CD14-positive monocyte (primary cell): ENCODE measurements around the gene NKAP. TPM values are rescaled to one million over a fixed set of nuclear protein-coding genes. Genes with fewer than 3 reads are reported as not detected.
A peak's percentile ranks its signal among the peaks of the same experiment; 100 is the strongest.

Experiments used
- DNase-seq, 3 donors: peaks; one replicate each; pipeline ENCODE4 v3.0.0-alpha.2; 2011 to 2022
- H2AFZ ChIP-seq: 2 replicates; pipeline ENCODE4 v1.6.0; 2012; ENCODE audit warnings: mild to moderate bottlenecking, low read depth, low read length, inconsistent platforms; ENCODE audit not compliant: insufficient read depth, poor library complexity, severe bottlenecking
- H3K27ac ChIP-seq, 2 donors: 1 replicate in 1 of 2; 2 replicates in 1 of 2; pipeline ENCODE4 v1.5.1; 2012 to 2013; ENCODE audit warnings: low read length in 2 of 2, control low read depth in 1 of 2, inconsistent platforms in 1 of 2, low read depth in 1 of 2, mild to moderate bottlenecking in 1 of 2
- H3K27me3 ChIP-seq, 2 donors: one replicate each; pipeline versions ENCODE4 v1.6.0 to v1.6.1; 2011 to 2013; ENCODE audit warnings: low read length in 2 of 2; ENCODE audit not compliant: control insufficient read depth in 2 of 2, insufficient read depth in 2 of 2
- H3K36me3 ChIP-seq, 2 donors: replicated peaks in 1 of 2; 1 replicate in 1 of 2; 2 replicates in 1 of 2; pipeline versions ENCODE4 v1.5.1 to v1.6.1; 2012 to 2013; ENCODE audit warnings: low read length in 2 of 2, control low read depth in 1 of 2, inconsistent platforms in 1 of 2, mild to moderate bottlenecking in 1 of 2; ENCODE audit not compliant: insufficient read depth in 2 of 2, control insufficient read depth in 1 of 2
- H3K4me1 ChIP-seq, 2 donors: 1 replicate in 1 of 2; 2 replicates in 1 of 2; pipeline versions ENCODE4 v1.5.1 to v1.6.1; 2012 to 2013; ENCODE audit warnings: low read length in 2 of 2, control low read depth in 1 of 2, inconsistent platforms in 1 of 2, mild to moderate bottlenecking in 1 of 2, moderate library complexity in 1 of 2; ENCODE audit not compliant: insufficient read depth in 2 of 2, control insufficient read depth in 1 of 2
- H3K4me2 ChIP-seq: replicated peaks from 2 replicates; pipeline ENCODE3; 2012; ENCODE audit warnings: low read length, moderate library complexity, mild to moderate bottlenecking; ENCODE audit not compliant: poor library complexity, severe bottlenecking; ENCODE audit errors: extremely low read depth
- H3K4me3 ChIP-seq, 3 experiments: fragments of 200-600 bp in 1 of 3; sonication (generic) in 1 of 3; replicated peaks in 1 of 3; 1 replicate in 2 of 3; 2 replicates in 1 of 3; pipeline ENCODE4 v1.5.1; 2011 to 2013; ENCODE audit warnings: low read length in 3 of 3, mild to moderate bottlenecking in 3 of 3, control low read depth in 2 of 3, low read depth in 2 of 3, inconsistent platforms in 1 of 3, moderate library complexity in 1 of 3
- H3K79me2 ChIP-seq: 2 replicates; pipeline ENCODE4 v1.6.0; 2012; ENCODE audit warnings: mild to moderate bottlenecking, control low read depth, inconsistent platforms, low read length, moderate library complexity; ENCODE audit not compliant: insufficient read depth
- H3K9ac ChIP-seq: 2 replicates; pipeline ENCODE4 v1.6.0; 2017; ENCODE audit warnings: low read length, mild to moderate bottlenecking; ENCODE audit not compliant: insufficient read depth, poor library complexity, severe bottlenecking
- H3K9me3 ChIP-seq, 2 donors: replicated peaks in 1 of 2; 1 replicate in 1 of 2; 2 replicates in 1 of 2; pipeline versions ENCODE4 v1.5.1 to v1.6.1; 2012 to 2013; ENCODE audit warnings: low read length in 2 of 2, control low read depth in 1 of 2; ENCODE audit not compliant: control insufficient read depth in 1 of 2, insufficient read depth in 1 of 2
- H4K20me1 ChIP-seq: 2 replicates; pipeline ENCODE4 v1.6.0; 2012; ENCODE audit warnings: mild to moderate bottlenecking, low read length, control low read depth, moderate library complexity; ENCODE audit not compliant: insufficient read depth
- H3K27ac Mint-ChIP-seq, 7 donors: one replicate each; pipeline ENCODE4 v1.8.0; 2020; ENCODE audit warnings: mild to moderate bottlenecking in 7 of 7, mixed read lengths in 7 of 7, moderate library complexity in 6 of 7, inconsistent platforms in 2 of 7
- H3K27me3 Mint-ChIP-seq, 3 donors: one replicate each; pipeline ENCODE4 v1.8.0; 2021 to 2022; ENCODE audit warnings: low read depth in 3 of 3, mild to moderate bottlenecking in 3 of 3, mixed read lengths in 3 of 3, moderate library complexity in 3 of 3, inconsistent platforms in 1 of 3
- H3K36me3 Mint-ChIP-seq, 2 donors: one replicate each; pipeline ENCODE4 v1.8.0; 2020; ENCODE audit warnings: mixed read lengths in 2 of 2, inconsistent platforms in 1 of 2, mild to moderate bottlenecking in 1 of 2
- H3K4me1 Mint-ChIP-seq: one replicate; pipeline ENCODE4 v1.8.0; 2020; ENCODE audit warnings: mild to moderate bottlenecking, mixed read lengths
- H3K4me3 Mint-ChIP-seq, 2 donors: one replicate each; pipeline ENCODE4 v1.8.0; 2020; ENCODE audit warnings: mild to moderate bottlenecking in 2 of 2, mixed read lengths in 2 of 2, moderate library complexity in 1 of 2
- H3K9me3 Mint-ChIP-seq, 7 donors: one replicate each; pipeline ENCODE4 v1.8.0; 2020 to 2022; ENCODE audit warnings: mixed read lengths in 7 of 7, mild to moderate bottlenecking in 6 of 7, moderate library complexity in 6 of 7, inconsistent platforms in 2 of 7
- WGBS: methylation state at CpG from one replicate; pipeline ENCODE4 v1.1.5; 2013; ENCODE audit warnings: missing lambda C conversion rate; ENCODE audit not compliant: insufficient coverage; 5-methylcytosine and 5-hydroxymethylcytosine counted together
- intact Hi-C, 2 donors: fragments of 100-400 bp; cut with micrococcal nuclease; formaldehyde crosslinking; loops; one replicate each; pipeline versions ENCODE4 v1.15.0 to v1.15.1; 2023
- polyA plus RNA-seq, 3 donors: library from polyadenylated mRNA; depleted of rRNA in 1 of 3; unstranded in 2 of 3; stranded (reverse) in 1 of 3; fragments of 300-500 nt in 2 of 3; fragments of >200 nt in 1 of 3; fragmentation: Illumina TruSeq in 2 of 3; gene quantifications; 1 replicate in 2 of 3; 2 replicates in 1 of 3; pipeline ENCODE4 v1.2.3, GENCODE V29; 2012 to 2021
- TF ChIP-seq, protein P1 (sequence below): fragments of 200-600 bp; IDR thresholded peaks from one replicate; pipeline ENCODE4 v1.8.0; 2022; ENCODE audit warnings: antibody characterized with exemption, mild to moderate bottlenecking

NKAP gene
- polyA plus RNA-seq, 3 donors: 2.0 to 2.9 (median 2.1) TPM

DNA sequence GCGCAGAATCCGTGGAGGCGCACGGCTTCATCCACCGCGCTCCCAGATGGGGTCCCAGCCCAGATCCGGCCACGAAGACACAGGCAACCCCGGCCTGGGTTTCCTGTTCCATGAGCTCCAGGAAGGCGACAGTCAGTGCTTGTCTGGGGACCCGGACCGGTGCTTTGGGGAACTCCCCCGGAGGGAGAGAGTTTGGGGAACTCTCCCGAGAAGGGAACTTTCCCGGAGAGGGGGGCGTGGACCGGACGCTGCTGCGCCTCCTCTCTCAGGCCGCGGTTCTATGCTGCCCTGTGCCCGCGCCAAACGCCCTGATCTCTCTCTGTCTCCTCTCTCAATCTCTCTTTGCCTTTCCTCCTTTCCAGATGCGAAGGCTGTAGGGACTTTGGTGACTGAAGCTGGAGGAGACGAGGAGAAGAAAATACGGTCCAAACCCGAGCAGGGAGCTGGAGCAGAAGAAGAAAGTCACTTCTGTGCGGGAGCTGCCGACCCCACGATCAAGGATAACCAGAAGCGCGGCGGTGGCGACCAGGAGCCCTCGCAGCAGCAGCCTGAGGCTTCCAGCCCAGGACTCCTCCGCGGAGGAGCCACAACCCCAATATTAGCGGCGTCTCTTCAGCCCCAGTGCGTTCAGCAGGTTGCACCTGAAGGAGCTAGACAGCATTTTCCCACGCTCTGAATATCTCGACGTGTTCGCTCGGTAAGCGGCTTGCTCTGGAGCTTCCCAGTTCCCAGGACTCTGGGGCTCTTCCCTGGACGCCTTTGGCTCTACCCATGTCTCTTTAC is 47.6 kb upstream of the NKAP start:
- peaks cover 0 to 6% of the 10 kb centered on the region in 2 donors for H3K9me3 ChIP-seq
- WGBS: 1% methylated on average over 26 of the region's 48 CpGs
- no peaks in the 10 kb centered on the region for H4K20me1 ChIP-seq
- no peak overlapping the region for H3K27ac ChIP-seq
- peaks cover 0 to 15% (median 4%) of the 10 kb centered on the region in 7 donors for H3K9me3 Mint-ChIP-seq
- peaks cover 53 to 82% of the 10 kb centered on the region in 2 donors for H3K27me3 ChIP-seq
- peak overlapping the region in 1 of 7 donors; percentile 75 for H3K27ac Mint-ChIP-seq
- H2AFZ ChIP-seq: peak overlapping the region; percentile 59
- peaks cover 70 to 84% (median 82%) of the 10 kb centered on the region in 3 donors for H3K27me3 Mint-ChIP-seq
- H3K4me1 ChIP-seq: peaks cover 16 to 18% of the 10 kb centered on the region in 2 donors
- H3K36me3 Mint-ChIP-seq: peaks cover 0 to 1% of the 10 kb centered on the region in 2 donors
- H3K4me3 ChIP-seq: peak overlapping the region; percentile 1 to 68 (median 27)
- H3K36me3 ChIP-seq: no peaks in the 10 kb centered on the region
- H3K9ac ChIP-seq: no peak overlapping the region
- peaks cover 20% of the 10 kb centered on the region for H3K4me1 Mint-ChIP-seq
- TF ChIP-seq, protein P1, sequence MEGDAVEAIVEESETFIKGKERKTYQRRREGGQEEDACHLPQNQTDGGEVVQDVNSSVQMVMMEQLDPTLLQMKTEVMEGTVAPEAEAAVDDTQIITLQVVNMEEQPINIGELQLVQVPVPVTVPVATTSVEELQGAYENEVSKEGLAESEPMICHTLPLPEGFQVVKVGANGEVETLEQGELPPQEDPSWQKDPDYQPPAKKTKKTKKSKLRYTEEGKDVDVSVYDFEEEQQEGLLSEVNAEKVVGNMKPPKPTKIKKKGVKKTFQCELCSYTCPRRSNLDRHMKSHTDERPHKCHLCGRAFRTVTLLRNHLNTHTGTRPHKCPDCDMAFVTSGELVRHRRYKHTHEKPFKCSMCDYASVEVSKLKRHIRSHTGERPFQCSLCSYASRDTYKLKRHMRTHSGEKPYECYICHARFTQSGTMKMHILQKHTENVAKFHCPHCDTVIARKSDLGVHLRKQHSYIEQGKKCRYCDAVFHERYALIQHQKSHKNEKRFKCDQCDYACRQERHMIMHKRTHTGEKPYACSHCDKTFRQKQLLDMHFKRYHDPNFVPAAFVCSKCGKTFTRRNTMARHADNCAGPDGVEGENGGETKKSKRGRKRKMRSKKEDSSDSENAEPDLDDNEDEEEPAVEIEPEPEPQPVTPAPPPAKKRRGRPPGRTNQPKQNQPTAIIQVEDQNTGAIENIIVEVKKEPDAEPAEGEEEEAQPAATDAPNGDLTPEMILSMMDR: no peak
- no peaks in the 10 kb centered on the region for H3K79me2 ChIP-seq
- peak overlapping the region; percentile 76 for H3K4me2 ChIP-seq
- peak; percentile 13 to 58 (median 15) for DNase-seq
- intact Hi-C loops: no loop called here
- peak overlapping the region; percentile 77 to 91 for H3K4me3 Mint-ChIP-seq

DNA sequence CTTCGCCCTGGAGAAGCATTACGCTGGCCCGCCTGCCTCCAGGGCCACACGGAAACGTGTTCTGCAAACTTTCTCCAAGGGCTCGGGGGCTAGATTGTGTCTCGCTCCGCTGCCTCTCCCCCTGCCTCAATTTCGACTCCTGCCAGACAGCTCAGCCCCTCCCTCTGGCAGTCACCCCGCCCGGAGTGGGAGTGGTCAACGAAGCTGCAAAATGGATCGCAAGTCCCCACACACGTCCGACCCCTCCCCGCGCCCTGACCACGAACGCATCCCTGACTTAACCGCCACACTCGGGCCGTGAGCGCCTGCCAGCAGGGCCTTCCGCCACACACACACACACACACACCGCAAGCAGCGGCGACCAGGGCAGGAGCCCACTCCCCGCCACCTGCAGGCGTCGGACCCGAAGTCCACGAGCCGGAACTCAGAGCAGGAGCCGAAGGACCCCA is 47.0 kb upstream of the NKAP start:
- TF ChIP-seq, protein P1: no peak
- intact Hi-C loops: no loop called here
- peaks cover 20% of the 10 kb centered on the region for H3K4me1 Mint-ChIP-seq
- DNase-seq: no peak
- Histone ChIP-seq H3K4me3 (peak overlapping the region; percentile 1 to 68 (median 27)), H4K20me1 (no peaks in the 10 kb centered on the region), H3K27me3 (peaks cover 48 to 77% of the 10 kb centered on the region in 2 donors), H3K4me1 (peaks cover 16 to 18% of the 10 kb centered on the region in 2 donors), H3K27ac (no peak overlapping the region), H3K9me3 (peaks cover 0 to 6% of the 10 kb centered on the region in 2 donors), H3K4me2 (peak overlapping the region; percentile 76), H3K79me2 (no peaks in the 10 kb centered on the region), H3K36me3 (no peaks in the 10 kb centered on the region), H2AFZ (peak overlapping the region; percentile 59), H3K9ac (no peak overlapping the region)
- peak overlapping the region; percentile 77 to 91 for H3K4me3 Mint-ChIP-seq
- H3K9me3 Mint-ChIP-seq: peaks cover 0 to 15% (median 4%) of the 10 kb centered on the region in 7 donors
- H3K36me3 Mint-ChIP-seq: peaks cover 0 to 1% of the 10 kb centered on the region in 2 donors
- peak overlapping the region in 3 of 7 donors; percentile 4 to 75 (median 68) for H3K27ac Mint-ChIP-seq
- peaks cover 67 to 78% (median 77%) of the 10 kb centered on the region in 3 donors for H3K27me3 Mint-ChIP-seq
- 0% methylated on average over 8 of the region's 34 CpGs for WGBS
